OCI-LY7 (cell line): ENCODE results near the gene CERS6. TPM values are rescaled to one million over a fixed set of nuclear protein-coding genes. Genes with fewer than 3 reads are reported as not detected.

ENCODE experiments used
- BruUV-seq: library from RNA; stranded (reverse); fragments of 400-500 nt; replicated peaks from 2 replicates; lab custom pipeline; 2021; lab: Mats Ljungman, UMichigan
- CTCF ChIA-PET: fragments of 300-600 bp; sonication (Branson Sonifier 250); formaldehyde crosslinking; loops from one replicate; lab custom pipeline; 2022; ENCODE audit warnings: antibody characterized with exemption; ENCODE audit not compliant: unreplicated experiment; lab: Charles Lee
- POLR2A ChIA-PET: fragments of 300-600 bp; sonication (Branson Sonifier 250); formaldehyde crosslinking; loops from one replicate; lab custom pipeline; 2022; ENCODE audit warnings: antibody characterized with exemption; lab: Charles Lee
- DNase-seq: peaks from one replicate; pipeline ENCODE4 v3.0.0-alpha.2; 2015; ENCODE audit warnings: low spot score
- H2AFZ ChIP-seq: fragments of 200-600 bp; sonication (generic), shearing (Covaris generic); 2 replicates; pipeline ENCODE4 v1.6.1; 2014; ENCODE audit warnings: mild to moderate bottlenecking, antibody characterized with exemption, low read length, moderate library complexity
- H3K27ac ChIP-seq: fragments of 200-600 bp; sonication (generic); 2 replicates; pipeline ENCODE4 v1.5.1; 2014; ENCODE audit warnings: mixed run types, low read depth, mild to moderate bottlenecking, moderate library complexity, low read length, inconsistent platforms; ENCODE audit not compliant: poor library complexity, severe bottlenecking
- H3K36me3 ChIP-seq: fragments of 200-600 bp; sonication (generic); 2 replicates; pipeline ENCODE4 v1.6.1; 2014; ENCODE audit warnings: mild to moderate bottlenecking, antibody characterized with exemption, low read length, moderate library complexity, mixed read lengths; ENCODE audit not compliant: insufficient read depth
- H3K4me1 ChIP-seq: fragments of 200-600 bp; sonication (generic); 2 replicates; pipeline ENCODE4 v1.5.1; 2014; ENCODE audit warnings: mild to moderate bottlenecking, low read length; ENCODE audit not compliant: insufficient read depth, poor library complexity, severe bottlenecking
- H3K4me2 ChIP-seq: fragments of 200-600 bp; sonication (generic); 2 replicates; pipeline ENCODE4 v1.6.1; 2014; ENCODE audit warnings: mild to moderate bottlenecking, low read length
- H3K4me3 ChIP-seq: fragments of 200-600 bp; sonication (generic); 2 replicates; pipeline ENCODE4 v1.5.1; 2014; ENCODE audit warnings: mild to moderate bottlenecking, low read depth, low read length; ENCODE audit not compliant: poor library complexity, severe bottlenecking
- H3K79me2 ChIP-seq: fragments of 200-600 bp; sonication (generic); 2 replicates; pipeline ENCODE4 v1.6.1; 2016; ENCODE audit warnings: low read depth, mild to moderate bottlenecking, low read length, moderate library complexity, mixed read lengths; ENCODE audit not compliant: insufficient read depth
- H3K9me2 ChIP-seq: fragments of 200-600 bp; sonication (generic); 2 replicates; pipeline ENCODE4 v1.6.1; 2016; ENCODE audit warnings: mild to moderate bottlenecking, low read length, mixed read lengths; ENCODE audit not compliant: insufficient read depth
- H3K9me3 ChIP-seq: fragments of 200-600 bp; sonication (generic); 2 replicates; pipeline ENCODE4 v1.6.1; 2014; ENCODE audit warnings: mild to moderate bottlenecking, mixed run types, low read length, mixed read lengths
- H4K20me1 ChIP-seq: fragments of 200-600 bp; sonication (generic); 2 replicates; pipeline ENCODE4 v1.6.1; 2014; ENCODE audit warnings: mild to moderate bottlenecking, antibody characterized with exemption, low read length, moderate library complexity, mixed read lengths; ENCODE audit not compliant: insufficient read depth
- EZH2phosphoT487 ChIP-seq: fragments of 200-600 bp; sonication (generic); IDR thresholded peaks from 2 replicates; pipeline ENCODE4 v1.6.1; 2018; ENCODE audit warnings: low read depth, borderline replicate concordance, mild to moderate bottlenecking, mixed run types, antibody characterized with exemption, low read length, moderate library complexity, mixed read lengths
- intact Hi-C: fragments of 100-400 bp; cut with micrococcal nuclease; formaldehyde crosslinking; loops from one replicate; pipeline ENCODE4 v1.10.0; 2022; ENCODE audit not compliant: unreplicated experiment
- total RNA-seq, 2 experiments: library from RNA; depleted of rRNA in 1 of 2; stranded (reverse); fragments of >200 nt in 1 of 2; shearing (Covaris generic) in 1 of 2; gene quantifications; 2 replicates each; pipeline ENCODE4 v1.2.3, GENCODE V29; 2014 to 2022
- TF ChIP-seq, protein P1 (sequence below): fragments of 200-600 bp; sonication (generic); conservative IDR thresholded peaks from 2 replicates; pipeline ENCODE4 v1.5.1; 2014; ENCODE audit warnings: mild to moderate bottlenecking, antibody characterized with exemption, low read length, moderate library complexity, mixed read lengths

Gene CERS6
- total RNA-seq, 2 experiments from 2014 or later: 0.04 TPM; not detected in 1

DNA sequence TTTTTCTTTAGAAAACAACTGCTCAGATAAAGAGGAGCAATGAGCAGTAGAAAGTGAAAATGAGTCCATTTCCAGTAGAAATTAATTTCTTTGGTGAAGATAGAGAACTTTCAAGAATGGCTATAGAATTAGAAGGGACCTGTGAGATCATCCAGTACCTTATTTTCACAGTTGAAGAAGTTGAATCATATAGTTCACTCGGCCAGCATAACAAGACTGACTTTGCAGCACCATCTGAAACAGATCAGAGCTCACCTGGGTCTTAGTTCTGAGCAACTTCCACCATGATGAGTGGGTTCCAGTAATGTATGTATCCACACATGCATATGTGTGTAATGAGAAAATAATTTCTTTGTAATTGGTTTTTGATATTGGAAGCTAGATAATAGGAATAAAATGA, 58.6 kb downstream of the CERS6 start:
- no peak for TF ChIP-seq EZH2phosphoT487
- TF ChIP-seq, protein P1, sequence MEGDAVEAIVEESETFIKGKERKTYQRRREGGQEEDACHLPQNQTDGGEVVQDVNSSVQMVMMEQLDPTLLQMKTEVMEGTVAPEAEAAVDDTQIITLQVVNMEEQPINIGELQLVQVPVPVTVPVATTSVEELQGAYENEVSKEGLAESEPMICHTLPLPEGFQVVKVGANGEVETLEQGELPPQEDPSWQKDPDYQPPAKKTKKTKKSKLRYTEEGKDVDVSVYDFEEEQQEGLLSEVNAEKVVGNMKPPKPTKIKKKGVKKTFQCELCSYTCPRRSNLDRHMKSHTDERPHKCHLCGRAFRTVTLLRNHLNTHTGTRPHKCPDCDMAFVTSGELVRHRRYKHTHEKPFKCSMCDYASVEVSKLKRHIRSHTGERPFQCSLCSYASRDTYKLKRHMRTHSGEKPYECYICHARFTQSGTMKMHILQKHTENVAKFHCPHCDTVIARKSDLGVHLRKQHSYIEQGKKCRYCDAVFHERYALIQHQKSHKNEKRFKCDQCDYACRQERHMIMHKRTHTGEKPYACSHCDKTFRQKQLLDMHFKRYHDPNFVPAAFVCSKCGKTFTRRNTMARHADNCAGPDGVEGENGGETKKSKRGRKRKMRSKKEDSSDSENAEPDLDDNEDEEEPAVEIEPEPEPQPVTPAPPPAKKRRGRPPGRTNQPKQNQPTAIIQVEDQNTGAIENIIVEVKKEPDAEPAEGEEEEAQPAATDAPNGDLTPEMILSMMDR: no peak
- Histone ChIP-seq H2AFZ (no peak overlapping the region), H4K20me1 (no peaks in the 10 kb centered on the region), H3K27ac (no peak overlapping the region), H3K79me2 (no peaks in the 10 kb centered on the region), H3K36me3 (no peaks in the 10 kb centered on the region), H3K4me3 (no peak overlapping the region), H3K4me1 (no peaks in the 10 kb centered on the region), H3K4me2 (no peak overlapping the region), H3K9me3 (no peaks in the 10 kb centered on the region), H3K9me2 (no peaks in the 10 kb centered on the region)
- intact Hi-C loops: no loop called here
- DNase-seq: no peak
- ChIA-PET POLR2A (no interaction called here), CTCF (no interaction called here)
- BruUV-seq: no TSS peak

DNA sequence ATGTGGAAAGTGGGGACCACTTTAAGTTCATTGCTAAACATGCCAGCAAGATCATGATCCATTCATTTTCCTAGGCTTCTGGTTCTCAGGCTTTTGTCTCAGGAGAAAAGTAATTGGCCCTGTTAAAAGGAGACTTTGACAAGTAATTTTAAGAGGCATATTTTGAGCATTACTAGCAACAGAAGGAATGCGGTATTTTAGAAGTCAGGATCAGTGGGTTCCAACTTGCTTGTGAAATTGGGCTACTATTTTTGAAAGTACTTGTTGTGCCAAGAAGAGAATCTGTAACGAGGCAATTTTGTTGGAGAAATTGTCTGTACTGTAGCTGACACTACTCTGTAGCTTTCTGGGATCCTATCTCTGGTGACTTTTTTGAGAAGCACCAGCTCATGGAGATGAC, 59.4 kb downstream of the CERS6 start:
- H3K4me3 ChIP-seq: no peak overlapping the region
- no peak for DNase-seq
- no peaks in the 10 kb centered on the region for H4K20me1 ChIP-seq
- H3K9me3 ChIP-seq: no peaks in the 10 kb centered on the region
- intact Hi-C loops: no loop called here
- no peaks in the 10 kb centered on the region for H3K9me2 ChIP-seq
- TF ChIP-seq, protein P1: no peak
- TF ChIP-seq EZH2phosphoT487: no peak
- H2AFZ ChIP-seq: no peak overlapping the region
- H3K4me2 ChIP-seq: no peak overlapping the region
- no TSS peak for BruUV-seq
- no peak overlapping the region for H3K27ac ChIP-seq
- H3K79me2 ChIP-seq: no peaks in the 10 kb centered on the region
- ChIA-PET CTCF (no interaction called here), POLR2A (interaction anchor here (1.3 kb wide), 1 partner anchor 11 kb away, joined by 3 read pairs; no protein-coding TSS in a partner anchor)
- no peaks in the 10 kb centered on the region for H3K36me3 ChIP-seq
- H3K4me1 ChIP-seq: no peaks in the 10 kb centered on the region

DNA sequence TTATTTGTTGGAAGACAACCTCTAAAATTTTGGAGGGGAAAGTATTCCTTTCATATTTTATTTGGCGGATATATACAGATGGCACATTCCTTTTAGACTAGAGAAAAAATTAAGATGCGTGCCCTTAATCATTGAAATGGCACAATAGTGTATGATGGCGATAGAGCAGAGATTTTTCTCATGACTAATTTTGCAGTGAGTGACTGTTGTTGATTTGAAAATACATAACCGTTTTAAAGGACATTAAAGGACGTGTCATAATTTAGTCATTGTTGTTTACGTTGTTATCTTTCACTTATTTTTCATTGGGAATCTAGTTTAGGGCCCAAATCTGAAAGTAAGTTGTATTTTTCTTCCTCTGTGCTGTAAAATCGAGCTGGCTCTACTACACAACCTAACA, 61.7 kb downstream of the CERS6 start:
- no peaks in the 10 kb centered on the region for H3K4me1 ChIP-seq
- H3K79me2 ChIP-seq: no peaks in the 10 kb centered on the region
- H3K36me3 ChIP-seq: no peaks in the 10 kb centered on the region
- no peaks in the 10 kb centered on the region for H3K9me2 ChIP-seq
- no TSS peak for BruUV-seq
- no peak overlapping the region for H2AFZ ChIP-seq
- intact Hi-C loops: no loop called here
- no peaks in the 10 kb centered on the region for H3K9me3 ChIP-seq
- no peak overlapping the region for H3K27ac ChIP-seq
- ChIA-PET CTCF (interaction anchor here (1.0 kb wide), 1 partner anchor 451 kb away, joined by 3 read pairs; no protein-coding TSS in a partner anchor), POLR2A (no interaction called here)
- no peak overlapping the region for H3K4me2 ChIP-seq
- DNase-seq: no peak
- TF ChIP-seq, protein P1: no peak
- TF ChIP-seq EZH2phosphoT487: no peak
- H3K4me3 ChIP-seq: no peak overlapping the region
- no peaks in the 10 kb centered on the region for H4K20me1 ChIP-seq
